ENCODE results near the gene C12orf42.
"Not testable (repeated sequence)": the region's sequence is repeated elsewhere in the genome, so short reads cannot be mapped to it uniquely, and the experiment has no call there.

The C12orf42 gene

GRCh38 chr12:103494734-103495468, 867 bp downstream of the C12orf42 start:
- DNase-seq, result no peak

GRCh38 chr12:103494051-103494733, 1.6 kb downstream of the C12orf42 start:
- no peak for DNase-seq

DNA sequence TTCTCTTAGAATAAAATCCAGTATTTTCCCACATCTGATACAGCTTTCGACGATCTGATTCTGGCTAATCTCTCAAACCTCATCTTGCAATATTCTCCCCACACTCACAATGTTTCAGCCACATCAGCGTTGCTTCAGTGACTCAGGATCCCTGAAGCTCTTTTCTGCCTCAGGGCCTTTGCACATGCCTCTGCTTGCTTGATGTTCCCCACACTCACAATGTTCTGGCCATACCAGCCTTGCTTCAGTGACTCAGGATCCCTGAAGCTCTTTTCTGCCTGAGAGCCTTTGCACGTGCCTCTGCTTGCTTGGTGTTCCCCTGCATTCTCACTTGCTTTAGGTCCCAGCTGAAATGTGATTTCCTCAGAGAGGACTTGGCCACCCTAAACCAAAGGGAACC, 2.6 kb downstream of the C12orf42 start:
- DNase-seq, result no peak

GRCh38 chr12:103482365-103482764, 13.4 kb downstream of the C12orf42 start:
- no peak for DNase-seq

DNA sequence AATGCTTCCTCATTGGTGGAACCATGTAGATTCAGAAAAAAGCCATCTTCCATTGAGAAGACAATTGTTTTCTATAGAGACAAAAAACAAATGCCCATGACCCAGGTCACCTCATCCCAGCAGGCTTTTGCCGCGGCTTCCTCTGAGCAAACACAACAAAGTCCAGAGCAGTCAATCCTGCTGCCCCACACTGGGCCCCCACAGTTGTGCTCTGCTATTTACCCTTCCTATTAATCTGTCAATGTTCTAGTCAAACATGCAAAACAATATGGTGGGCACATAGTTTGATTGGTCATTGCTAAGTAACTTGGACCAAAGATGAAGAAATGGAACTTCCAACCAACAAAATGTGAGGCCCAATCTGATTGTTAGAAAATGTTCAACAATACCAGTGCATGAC, 20.7 kb downstream of the C12orf42 start:
- no peak for DNase-seq

DNA sequence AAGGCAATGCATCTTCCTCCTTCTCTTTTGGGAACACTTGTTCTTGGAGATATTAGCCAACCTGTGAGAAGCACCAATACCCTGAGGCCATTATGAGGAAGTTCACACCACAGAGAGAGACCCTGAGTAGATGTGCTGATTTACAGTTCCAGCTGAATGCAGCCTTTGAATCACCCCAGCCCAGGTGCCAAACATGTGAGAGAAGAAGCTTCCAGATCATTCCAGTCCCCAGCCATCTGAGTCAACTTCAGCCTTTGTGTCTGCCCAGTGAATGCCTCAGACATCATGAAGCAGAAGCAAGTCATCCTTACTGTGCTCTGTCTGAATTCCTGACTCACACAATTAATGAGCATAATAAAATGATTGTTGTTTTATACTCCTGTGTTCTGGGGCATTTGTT, 25.1 kb downstream of the C12orf42 start:
- no peak for DNase-seq

- no peak for DNase-seq
Measured at GRCh38 chr12:103469719-103470118, 26.0 kb downstream of the C12orf42 start.

GRCh38 chr12:103468837-103469236, 26.9 kb downstream of the C12orf42 start:
- DNase-seq, result no peak

GRCh38 chr12:103462675-103463074, 33.1 kb downstream of the C12orf42 start:
- no peak for DNase-seq

DNA sequence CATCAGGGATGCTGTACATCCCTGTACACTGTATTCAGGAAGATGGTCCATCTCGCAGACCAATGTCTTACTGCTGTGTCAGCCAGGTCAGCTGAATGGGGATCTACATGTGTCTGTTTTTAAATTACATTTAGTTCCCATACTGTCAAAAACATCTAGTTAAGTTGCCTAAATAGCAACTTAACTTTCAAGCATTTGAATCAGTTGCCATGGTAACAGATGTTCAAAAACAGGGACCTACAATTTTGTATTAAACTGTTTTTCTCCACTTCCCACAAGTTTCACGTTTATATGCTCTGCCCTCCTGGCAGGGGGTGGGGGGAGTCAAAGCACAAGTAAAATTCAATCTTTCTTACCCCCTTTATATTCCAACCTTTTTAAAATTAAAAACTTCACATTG, 38.3 kb downstream of the C12orf42 start:
- DNase-seq, result no peak

DNA sequence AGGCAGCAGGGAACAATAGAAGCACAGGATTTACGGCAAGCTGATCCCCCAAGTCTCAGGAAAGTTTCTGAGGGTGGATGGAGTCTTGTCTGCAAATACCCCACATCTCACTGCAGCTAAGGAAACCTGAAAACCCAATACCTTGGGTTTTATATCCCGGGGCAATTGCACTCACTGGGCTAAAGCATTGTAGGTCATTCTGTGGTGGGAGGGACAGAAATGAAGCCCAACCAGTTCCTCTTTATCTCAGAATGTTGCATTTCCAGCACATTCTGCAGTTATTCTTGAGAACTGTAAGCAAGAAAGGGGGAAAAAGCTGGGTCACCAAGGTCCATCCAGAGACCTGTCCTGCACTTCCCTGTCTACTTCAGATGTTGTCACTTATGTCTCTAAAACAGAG, 39.8 kb downstream of the C12orf42 start:
- DNase-seq, result no peak

GRCh38 chr12:103455020-103455763, 40.6 kb downstream of the C12orf42 start:
- no peak for DNase-seq

- no peak for DNase-seq
Measured at GRCh38 chr12:103444983-103445382, 50.8 kb downstream of the C12orf42 start.

DNA sequence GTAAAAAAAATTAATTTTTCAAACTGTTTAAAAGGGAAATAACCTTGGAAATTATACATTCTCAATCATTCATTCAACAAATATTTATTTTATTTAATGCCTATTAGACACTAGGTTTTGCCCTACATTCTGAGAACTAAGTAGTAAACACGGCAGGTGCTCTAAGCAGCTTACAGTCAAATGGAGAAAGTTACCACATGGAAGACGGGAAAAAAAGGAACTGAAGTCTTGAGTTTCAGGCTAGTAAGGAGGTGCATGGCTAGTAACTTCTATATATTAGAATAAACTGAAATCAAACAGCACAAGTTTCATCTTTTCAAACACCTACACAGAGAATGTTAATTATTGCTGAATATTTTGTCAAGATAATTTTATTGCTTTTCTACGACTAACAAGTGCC, 52.9 kb downstream of the C12orf42 start:
- no peak for DNase-seq

DNA sequence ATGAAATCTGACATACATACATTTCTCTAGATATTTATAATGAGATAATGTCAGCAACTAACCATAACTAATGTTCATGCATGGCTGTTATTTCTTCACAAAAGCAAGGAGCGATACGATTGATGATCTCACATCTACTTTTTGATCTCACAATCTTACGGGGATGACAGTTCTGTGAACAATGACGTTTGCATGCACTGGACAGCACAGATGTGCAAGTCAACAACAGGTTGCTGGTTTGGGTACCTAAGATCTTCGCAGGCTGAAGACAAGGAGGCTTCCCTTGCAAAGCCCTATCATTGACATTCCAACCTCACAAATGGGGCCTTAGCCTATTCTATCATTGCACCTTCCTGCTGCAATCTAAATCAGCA, 53.6 kb downstream of the C12orf42 start:
- no peak for DNase-seq

DNA sequence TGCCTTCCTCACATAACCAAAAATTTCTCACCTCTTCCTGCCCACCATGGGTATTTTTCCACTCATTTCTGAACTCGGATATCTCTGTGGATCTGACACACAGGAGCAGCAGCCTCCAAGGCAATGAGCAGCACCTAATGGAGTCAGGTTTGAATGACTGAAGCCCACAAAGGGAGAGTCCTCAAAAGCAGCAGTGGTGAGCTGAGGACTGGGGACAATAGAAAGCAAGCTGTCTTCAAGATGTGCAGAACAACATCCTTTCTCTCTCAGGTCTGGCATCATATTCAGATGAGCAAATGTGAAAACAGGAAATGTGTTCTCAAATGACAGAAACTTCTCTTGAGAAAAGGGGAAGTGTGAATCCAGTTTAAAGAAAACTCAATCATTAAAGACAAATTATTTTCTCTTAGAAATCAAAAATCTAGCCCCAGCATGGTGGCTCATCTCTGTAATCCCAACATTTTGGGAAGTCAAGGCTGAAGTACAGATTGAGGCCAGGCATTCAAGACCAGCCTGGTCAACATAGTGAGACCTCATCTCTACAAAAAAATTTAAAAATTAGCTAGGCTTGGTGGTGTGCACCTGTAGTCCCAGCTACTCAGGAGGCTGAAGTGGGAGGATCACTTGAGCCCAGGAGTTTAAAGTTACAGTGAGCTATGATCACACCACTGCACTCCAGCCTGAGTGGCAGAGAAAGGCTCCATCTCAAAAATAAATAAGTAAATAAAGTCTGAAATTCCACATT, 54.2 kb downstream of the C12orf42 start:
- no peak for DNase-seq

DNA sequence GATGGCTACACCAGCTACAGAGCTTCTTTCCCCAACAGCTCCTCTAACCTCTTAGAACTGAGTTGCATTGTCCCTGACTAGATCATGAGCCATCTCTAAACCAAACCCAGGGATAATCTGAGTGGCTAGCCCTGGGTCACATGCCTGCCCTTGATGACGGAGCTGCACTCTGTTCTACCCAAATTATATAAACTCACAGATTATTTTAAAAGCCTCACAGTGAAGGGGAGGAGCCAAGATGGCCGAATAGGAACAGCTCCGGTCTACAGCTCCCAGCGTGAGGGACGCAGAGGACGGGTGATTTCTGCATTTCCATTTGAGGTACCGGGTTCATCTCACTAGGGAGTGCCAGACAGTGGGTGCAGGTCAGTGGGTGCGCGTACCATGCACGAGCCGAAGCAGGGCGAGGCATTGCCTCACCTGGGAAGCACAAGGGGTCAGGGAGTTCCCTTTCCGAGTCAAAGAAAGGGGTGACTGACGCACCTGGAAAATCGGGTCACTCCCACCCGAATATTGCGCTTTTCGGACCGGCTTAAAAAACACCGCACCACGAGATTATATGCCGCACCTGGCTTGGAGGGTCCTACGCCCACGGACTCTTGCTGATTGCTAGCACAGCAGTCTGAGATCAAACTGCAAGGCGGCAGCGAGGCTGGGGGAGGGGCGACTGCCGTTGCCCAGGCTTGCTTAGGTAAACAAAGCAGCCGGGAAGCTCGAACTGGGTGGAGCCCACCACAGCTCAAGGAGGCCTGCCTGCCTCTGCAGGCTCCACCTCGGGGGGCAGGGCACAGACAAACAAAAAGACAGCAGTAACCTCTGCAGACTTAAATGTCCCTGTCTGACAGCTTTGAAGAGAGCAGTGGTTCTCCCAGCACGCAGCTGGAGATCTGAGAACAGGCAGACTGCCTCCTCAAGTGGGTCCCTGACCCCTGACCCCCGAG, 61.3 kb downstream of the C12orf42 start:
- DNase-seq, result not testable (repeated sequence)

DNA sequence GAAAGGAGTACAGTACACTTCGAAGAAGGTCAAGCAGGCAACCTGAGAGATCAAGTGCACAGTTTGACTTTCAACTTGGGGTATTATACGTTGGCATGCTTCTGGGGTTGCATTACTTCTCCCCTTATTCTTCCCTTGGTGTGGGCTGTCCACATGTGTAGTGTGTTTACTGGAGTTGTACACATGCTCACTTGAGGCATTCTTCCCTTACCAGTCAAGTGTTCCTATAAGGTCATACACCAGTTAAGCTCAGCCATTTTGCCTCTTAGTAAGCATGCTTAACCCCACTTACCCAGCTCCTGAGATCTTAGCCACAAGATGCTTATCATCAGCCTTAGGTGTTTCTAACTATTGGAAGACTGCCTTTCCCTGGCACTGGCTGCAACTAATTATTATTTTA, 63.8 kb downstream of the C12orf42 start:
- DNase-seq, result no peak

- no peak for DNase-seq
Measured at GRCh38 chr12:103431387-103431786, 64.4 kb downstream of the C12orf42 start.

GRCh38 chr12:103425674-103426073, 70.1 kb downstream of the C12orf42 start:
- not testable (repeated sequence) for DNase-seq

- not testable (repeated sequence) for DNase-seq
Measured at GRCh38 chr12:103424849-103425586, 70.8 kb downstream of the C12orf42 start.

All from NK-92 treated with Interleukin-12 subunit alpha and Interleukin-12 subunit beta, amount 100 ng/mL, for 24 hours (cell line).